ENCODE data around the gene WDR37.

- TF ChIP-seq POLR2A (IDR thresholded peaks at IDR 0.05; ENCODE audit: low read length) (no peak), GATA1 (IDR thresholded peaks at IDR 0.05; ENCODE audit: low read depth, low read length) (no peak)
Observed at GRCh38 chr10:1074052-1074747, 18.0 kb downstream of the WDR37 start.

All from erythroblast (primary cell).